ENCODE measurements around the gene NAA20. TPM values are rescaled to one million over a fixed set of nuclear protein-coding genes. Genes with fewer than 3 reads are reported as not detected.

Gene NAA20
- total and polyA plus RNA-seq, 4 donors: 26.8 to 75.6 (median 39.2) TPM

DNA sequence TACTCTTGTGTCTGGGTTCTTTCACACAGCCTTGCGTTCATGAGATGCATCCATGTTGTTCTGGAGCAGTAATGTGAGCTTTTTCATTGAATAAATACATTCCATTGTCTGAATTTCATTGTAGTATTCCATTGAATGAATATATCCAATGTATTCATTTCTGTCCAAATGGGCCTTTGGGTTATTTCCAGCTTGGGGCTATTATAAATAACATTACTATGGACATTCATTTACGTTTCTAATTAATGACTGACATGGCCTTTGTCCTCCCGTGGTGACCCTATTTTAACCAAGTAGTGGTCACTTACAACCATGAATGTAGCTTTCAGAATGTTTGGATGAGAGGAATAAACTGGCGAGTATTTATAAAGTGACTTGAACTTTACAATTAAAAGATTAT is 30.1 kb upstream of the NAA20 start:
- Histone ChIP-seq H3K36me3 (ENCODE audit: control insufficient read depth in 4 of 4, insufficient read depth in 3 of 4, low read depth in 1 of 4, low read length in 3 of 4) (peaks cover 0 to 4% (median 2%) of the 10 kb centered on the region in 4 donors), H3K4me1 (ENCODE audit: control insufficient read depth in 4 of 4, insufficient read depth in 4 of 4, low read length in 3 of 4) (peaks cover 0 to 4% (median 0%) of the 10 kb centered on the region in 4 donors), H3K27me3 (ENCODE audit: control insufficient read depth in 4 of 4, insufficient read depth in 4 of 4, low read length in 3 of 4) (no peaks in the 10 kb centered on the region), H3K27ac (ENCODE audit: low read depth in 1 of 2, low read length in 2 of 2) (no peak overlapping the region), H3K9me3 (ENCODE audit: control insufficient read depth in 4 of 4, low read length in 3 of 4) (no peaks in the 10 kb centered on the region), H3K9ac (ENCODE audit: low read depth in 1 of 2, low read length in 2 of 2) (no peak overlapping the region), H3K4me3 (ENCODE audit: low read depth in 1 of 3, low read length in 3 of 3) (no peak overlapping the region)
- TF ChIP-seq RAD21 (IDR thresholded peaks at IDR 0.05) (no peak), HNF4A (conservative IDR thresholded peaks at IDR 0.05) (no peak), YY1 (IDR thresholded peaks at IDR 0.05) (no peak), FOXA1 (IDR thresholded peaks at IDR 0.05) (no peak), GABPA (IDR thresholded peaks at IDR 0.05 in 1 of 2, conservative IDR thresholded peaks at IDR 0.05 in 1 of 2) (no peak), JUND (IDR thresholded peaks at IDR 0.05) (no peak), RXRA (IDR thresholded peaks at IDR 0.05) (no peak), NR2F2 (IDR thresholded peaks at IDR 0.05) (no peak), HNF4G (IDR thresholded peaks at IDR 0.05) (no peak), FOXA2 (IDR thresholded peaks at IDR 0.05) (no peak), ATF3 (IDR thresholded peaks at IDR 0.05) (no peak), SP1 (IDR thresholded peaks at IDR 0.05) (no peak), EGR1 (IDR thresholded peaks at IDR 0.05; ENCODE audit: low read depth in 2 of 2) (no peak), CTCF (IDR thresholded peaks at IDR 0.05; ENCODE audit: low read depth, low read length, missing input control) (no peak), TAF1 (conservative IDR thresholded peaks at IDR 0.05) (no peak)
- TF ChIP-seq, protein P1, sequence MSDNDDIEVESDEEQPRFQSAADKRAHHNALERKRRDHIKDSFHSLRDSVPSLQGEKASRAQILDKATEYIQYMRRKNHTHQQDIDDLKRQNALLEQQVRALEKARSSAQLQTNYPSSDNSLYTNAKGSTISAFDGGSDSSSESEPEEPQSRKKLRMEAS (IDR thresholded peaks at IDR 0.05): no peak
- TF ChIP-seq, protein P2, sequence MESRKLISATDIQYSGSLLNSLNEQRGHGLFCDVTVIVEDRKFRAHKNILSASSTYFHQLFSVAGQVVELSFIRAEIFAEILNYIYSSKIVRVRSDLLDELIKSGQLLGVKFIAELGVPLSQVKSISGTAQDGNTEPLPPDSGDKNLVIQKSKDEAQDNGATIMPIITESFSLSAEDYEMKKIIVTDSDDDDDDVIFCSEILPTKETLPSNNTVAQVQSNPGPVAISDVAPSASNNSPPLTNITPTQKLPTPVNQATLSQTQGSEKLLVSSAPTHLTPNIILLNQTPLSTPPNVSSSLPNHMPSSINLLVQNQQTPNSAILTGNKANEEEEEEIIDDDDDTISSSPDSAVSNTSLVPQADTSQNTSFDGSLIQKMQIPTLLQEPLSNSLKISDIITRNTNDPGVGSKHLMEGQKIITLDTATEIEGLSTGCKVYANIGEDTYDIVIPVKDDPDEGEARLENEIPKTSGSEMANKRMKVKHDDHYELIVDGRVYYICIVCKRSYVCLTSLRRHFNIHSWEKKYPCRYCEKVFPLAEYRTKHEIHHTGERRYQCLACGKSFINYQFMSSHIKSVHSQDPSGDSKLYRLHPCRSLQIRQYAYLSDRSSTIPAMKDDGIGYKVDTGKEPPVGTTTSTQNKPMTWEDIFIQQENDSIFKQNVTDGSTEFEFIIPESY (IDR thresholded peaks at IDR 0.05): no peak
- TF ChIP-seq, protein P3, sequence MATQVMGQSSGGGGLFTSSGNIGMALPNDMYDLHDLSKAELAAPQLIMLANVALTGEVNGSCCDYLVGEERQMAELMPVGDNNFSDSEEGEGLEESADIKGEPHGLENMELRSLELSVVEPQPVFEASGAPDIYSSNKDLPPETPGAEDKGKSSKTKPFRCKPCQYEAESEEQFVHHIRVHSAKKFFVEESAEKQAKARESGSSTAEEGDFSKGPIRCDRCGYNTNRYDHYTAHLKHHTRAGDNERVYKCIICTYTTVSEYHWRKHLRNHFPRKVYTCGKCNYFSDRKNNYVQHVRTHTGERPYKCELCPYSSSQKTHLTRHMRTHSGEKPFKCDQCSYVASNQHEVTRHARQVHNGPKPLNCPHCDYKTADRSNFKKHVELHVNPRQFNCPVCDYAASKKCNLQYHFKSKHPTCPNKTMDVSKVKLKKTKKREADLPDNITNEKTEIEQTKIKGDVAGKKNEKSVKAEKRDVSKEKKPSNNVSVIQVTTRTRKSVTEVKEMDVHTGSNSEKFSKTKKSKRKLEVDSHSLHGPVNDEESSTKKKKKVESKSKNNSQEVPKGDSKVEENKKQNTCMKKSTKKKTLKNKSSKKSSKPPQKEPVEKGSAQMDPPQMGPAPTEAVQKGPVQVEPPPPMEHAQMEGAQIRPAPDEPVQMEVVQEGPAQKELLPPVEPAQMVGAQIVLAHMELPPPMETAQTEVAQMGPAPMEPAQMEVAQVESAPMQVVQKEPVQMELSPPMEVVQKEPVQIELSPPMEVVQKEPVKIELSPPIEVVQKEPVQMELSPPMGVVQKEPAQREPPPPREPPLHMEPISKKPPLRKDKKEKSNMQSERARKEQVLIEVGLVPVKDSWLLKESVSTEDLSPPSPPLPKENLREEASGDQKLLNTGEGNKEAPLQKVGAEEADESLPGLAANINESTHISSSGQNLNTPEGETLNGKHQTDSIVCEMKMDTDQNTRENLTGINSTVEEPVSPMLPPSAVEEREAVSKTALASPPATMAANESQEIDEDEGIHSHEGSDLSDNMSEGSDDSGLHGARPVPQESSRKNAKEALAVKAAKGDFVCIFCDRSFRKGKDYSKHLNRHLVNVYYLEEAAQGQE (IDR thresholded peaks at IDR 0.05): no peak
- no peak for DNase-seq (ENCODE audit: low spot score)
- 86% methylated on average over 4 of the region's 4 CpGs for WGBS

Data from liver (tissue), 9 donors.